ENCODE results near the gene HNRNPA1.

Gene HNRNPA1

GRCh38 chr12:54259194-54260011 is 21.1 kb upstream of the HNRNPA1 start (continued):
- TF ChIP-seq ZNF529 (tag by site-specific recombination; IDR thresholded peaks at IDR 0.05; ENCODE audit: insufficient replicate concordance) (no peak), ZNF202 (tag by site-specific recombination; IDR thresholded peaks at IDR 0.05; ENCODE audit: borderline replicate concordance) (no peak), ZNF776 (tag by site-specific recombination; IDR thresholded peaks at IDR 0.05; ENCODE audit: borderline replicate concordance) (no peak), SP3 (tag by site-specific recombination; IDR thresholded peaks at IDR 0.05) (no peak), ZBTB21 (tag by site-specific recombination; IDR thresholded peaks at IDR 0.05) (no peak), ZNF837 (tag by site-specific recombination; IDR thresholded peaks at IDR 0.05) (no peak), OSR2 (tag by site-specific recombination; IDR thresholded peaks at IDR 0.05) (no peak), ZNF518A (tag by site-specific recombination; conservative IDR thresholded peaks at IDR 0.05; ENCODE audit: low read depth) (no peak), WT1 (tag by site-specific recombination; IDR thresholded peaks at IDR 0.05) (no peak), ZNF138 (tag by site-specific recombination; IDR thresholded peaks at IDR 0.05; ENCODE audit: borderline replicate concordance) (no peak), ZBTB17 (tag by site-specific recombination; IDR thresholded peaks at IDR 0.05) (0 out of 2 replicates have a peak, but pooled peaks have one; percentile 35), ZNF488 (tag by site-specific recombination; IDR thresholded peaks at IDR 0.05) (no peak), ZNF521 (tag by site-specific recombination; IDR thresholded peaks at IDR 0.05) (no peak)
- TF ChIP-seq, protein P1, sequence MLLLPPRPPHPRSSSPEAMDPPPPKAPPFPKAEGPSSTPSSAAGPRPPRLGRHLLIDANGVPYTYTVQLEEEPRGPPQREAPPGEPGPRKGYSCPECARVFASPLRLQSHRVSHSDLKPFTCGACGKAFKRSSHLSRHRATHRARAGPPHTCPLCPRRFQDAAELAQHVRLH (tag by site-specific recombination; IDR thresholded peaks at IDR 0.05) = no peak

- Histone ChIP-seq H3K4me3 (ENCODE audit: low read depth, low read length) (no peak overlapping the region), H3K36me3 (ENCODE audit: control insufficient read depth in 2 of 2, insufficient read depth in 1 of 2, low read length in 2 of 2) (peaks cover 2 to 9% of the 10 kb centered on the region in 2 experiments; a peak in 2 of 3 replicates), H3K4me1 (ENCODE audit: control insufficient read depth, insufficient read depth, low read length) (peaks cover 37% of the 10 kb centered on the region), H3K27ac (ENCODE audit: extremely low read depth, low read depth, low read length) (peak overlapping the region; percentile 26), H3K9me3 (ENCODE audit: control insufficient read depth, insufficient read depth, low read depth, low read length) (no peaks in the 10 kb centered on the region)
- ChIA-PET POLR2A (interaction anchor here (0.7 to 7.8 kb wide), 6 partner anchors 10 to 27 kb away, joined by 4 to 113 read pairs (median 7); partner anchors contain the start of genes CBX5 and HNRNPA1), CTCF (interaction anchor here (0.6 to 1.9 kb wide), 3 partner anchors 10 to 99 kb away, joined by 3 to 6 read pairs (median 4); no protein-coding TSS in a partner anchor)
- no peak for TF ChIP-seq ATF2 (tag by site-specific recombination; IDR thresholded peaks at IDR 0.05; ENCODE audit: low read depth)
- TF ChIP-seq, protein P2, sequence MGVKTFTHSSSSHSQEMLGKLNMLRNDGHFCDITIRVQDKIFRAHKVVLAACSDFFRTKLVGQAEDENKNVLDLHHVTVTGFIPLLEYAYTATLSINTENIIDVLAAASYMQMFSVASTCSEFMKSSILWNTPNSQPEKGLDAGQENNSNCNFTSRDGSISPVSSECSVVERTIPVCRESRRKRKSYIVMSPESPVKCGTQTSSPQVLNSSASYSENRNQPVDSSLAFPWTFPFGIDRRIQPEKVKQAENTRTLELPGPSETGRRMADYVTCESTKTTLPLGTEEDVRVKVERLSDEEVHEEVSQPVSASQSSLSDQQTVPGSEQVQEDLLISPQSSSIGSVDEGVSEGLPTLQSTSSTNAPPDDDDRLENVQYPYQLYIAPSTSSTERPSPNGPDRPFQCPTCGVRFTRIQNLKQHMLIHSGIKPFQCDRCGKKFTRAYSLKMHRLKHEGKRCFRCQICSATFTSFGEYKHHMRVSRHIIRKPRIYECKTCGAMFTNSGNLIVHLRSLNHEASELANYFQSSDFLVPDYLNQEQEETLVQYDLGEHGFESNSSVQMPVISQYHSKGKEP (tag by site-specific recombination; IDR thresholded peaks at IDR 0.05) = peak; percentile 35; the same call in 1 of the 2 replicates
- TF ChIP-seq, protein P3, sequence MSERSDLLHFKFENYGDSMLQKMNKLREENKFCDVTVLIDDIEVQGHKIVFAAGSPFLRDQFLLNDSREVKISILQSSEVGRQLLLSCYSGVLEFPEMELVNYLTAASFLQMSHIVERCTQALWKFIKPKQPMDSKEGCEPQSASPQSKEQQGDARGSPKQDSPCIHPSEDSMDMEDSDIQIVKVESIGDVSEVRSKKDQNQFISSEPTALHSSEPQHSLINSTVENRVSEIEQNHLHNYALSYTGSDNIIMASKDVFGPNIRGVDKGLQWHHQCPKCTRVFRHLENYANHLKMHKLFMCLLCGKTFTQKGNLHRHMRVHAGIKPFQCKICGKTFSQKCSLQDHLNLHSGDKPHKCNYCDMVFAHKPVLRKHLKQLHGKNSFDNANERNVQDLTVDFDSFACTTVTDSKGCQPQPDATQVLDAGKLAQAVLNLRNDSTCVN (tag by site-specific recombination; optimal IDR thresholded peaks at IDR 0.05) = peak; percentile 1
- TF ChIP-seq BCL6B (tag by site-specific recombination; IDR thresholded peaks at IDR 0.05) = no peak
These were observed 18.6 kb upstream of the HNRNPA1 start for GRCh38 chr12:54261815-54262402.

All from HEK293 (cell line).